Hepatocyte (in vitro differentiated cells): Measurements from ENCODE around the gene RRAGC. TPM values are rescaled to one million over a fixed set of nuclear protein-coding genes. Genes with fewer than 3 reads are reported as not detected.

ENCODE experiments used
- DNase-seq: peaks from one replicate; pipeline ENCODE4 v3.0.0-alpha.2; 2016; ENCODE audit warnings: low spot score
- H2AFZ ChIP-seq: fragments of 200-600 bp; sonication (generic); 2 replicates; pipeline ENCODE4 v1.6.0; 2016; ENCODE audit warnings: antibody characterized with exemption, mild to moderate bottlenecking
- H3K27ac ChIP-seq: fragments of 200-600 bp; sonication (generic); 2 replicates; pipeline ENCODE4 v1.5.1; 2016; ENCODE audit warnings: mild to moderate bottlenecking
- H3K27me3 ChIP-seq: fragments of 200-600 bp; sonication (generic); 2 replicates; pipeline ENCODE4 v1.6.1; 2016
- H3K36me3 ChIP-seq: fragments of 200-600 bp; sonication (generic); replicated peaks from 2 replicates; pipeline ENCODE4 v1.5.1; 2016; ENCODE audit warnings: low read depth; ENCODE audit not compliant: insufficient read depth
- H3K4me1 ChIP-seq: fragments of 200-600 bp; sonication (generic); 2 replicates; pipeline ENCODE4 v1.5.1; 2016; ENCODE audit warnings: mild to moderate bottlenecking, moderate library complexity; ENCODE audit not compliant: insufficient read depth
- H3K4me2 ChIP-seq: fragments of 200-600 bp; sonication (generic); 2 replicates; pipeline ENCODE4 v1.6.0; 2016
- H3K4me3 ChIP-seq: fragments of 200-600 bp; sonication (generic); 2 replicates; pipeline ENCODE4 v1.5.1; 2016; ENCODE audit warnings: mild to moderate bottlenecking
- H3K79me2 ChIP-seq: fragments of 200-600 bp; sonication (generic); 2 replicates; pipeline ENCODE4 v1.6.0; 2017; ENCODE audit warnings: mild to moderate bottlenecking
- H3K9me2 ChIP-seq: fragments of 200-600 bp; sonication (generic); replicated peaks from 2 replicates; pipeline ENCODE4 v1.6.0; 2017; ENCODE audit warnings: mild to moderate bottlenecking; ENCODE audit not compliant: insufficient read depth
- H3K9me3 ChIP-seq: fragments of 200-600 bp; sonication (generic); 2 replicates; pipeline ENCODE4 v1.5.1; 2016; ENCODE audit warnings: low read depth, mild to moderate bottlenecking
- H4K20me1 ChIP-seq: fragments of 200-600 bp; sonication (generic); 2 replicates; pipeline ENCODE4 v1.6.0; 2016; ENCODE audit warnings: mild to moderate bottlenecking; ENCODE audit not compliant: insufficient read depth, poor library complexity, severe bottlenecking
- EZH2 ChIP-seq: fragments of 200-600 bp; sonication (generic); IDR thresholded peaks from 2 replicates; pipeline ENCODE4 v1.6.1; 2016; ENCODE audit warnings: antibody characterized with exemption, mild to moderate bottlenecking, borderline replicate concordance
- EZH2phosphoT487 ChIP-seq: fragments of 200-600 bp; sonication (generic); IDR thresholded peaks from one replicate; pipeline ENCODE4 v1.6.1; 2018; ENCODE audit warnings: antibody characterized with exemption, mild to moderate bottlenecking, low read depth, moderate library complexity; ENCODE audit not compliant: unreplicated experiment, severe bottlenecking
- WGBS: methylation state at CpG from one replicate; pipeline ENCODE4 v1.1.6; 2016; ENCODE audit warnings: low lambda C conversion rate; ENCODE audit errors: missing lambda C conversion rate; 5-methylcytosine and 5-hydroxymethylcytosine counted together
- polyA plus RNA-seq: library from polyadenylated mRNA; unstranded; fragments of >200 nt; fragmentation: Nextera tagmentation; extraction: Ambion mirVana; gene quantifications from 2 replicates; pipeline ENCODE4 v1.2.1, GENCODE V29; 2016
- total RNA-seq: library from RNA; depleted of rRNA; stranded (reverse); fragments of >200 nt; gene quantifications from 2 replicates; pipeline ENCODE4 v1.2.3, GENCODE V29; 2014
- TF ChIP-seq, protein P1 (sequence below): fragments of 200-600 bp; sonication (generic); IDR thresholded peaks from 2 replicates; pipeline ENCODE4 v1.5.1; 2016; ENCODE audit warnings: antibody characterized with exemption, mild to moderate bottlenecking; ENCODE audit not compliant: poor library complexity

The RRAGC gene
- total and polyA plus RNA-seq, 2 experiments from 2014 or later, result 21.7 to 36.6 TPM

DNA sequence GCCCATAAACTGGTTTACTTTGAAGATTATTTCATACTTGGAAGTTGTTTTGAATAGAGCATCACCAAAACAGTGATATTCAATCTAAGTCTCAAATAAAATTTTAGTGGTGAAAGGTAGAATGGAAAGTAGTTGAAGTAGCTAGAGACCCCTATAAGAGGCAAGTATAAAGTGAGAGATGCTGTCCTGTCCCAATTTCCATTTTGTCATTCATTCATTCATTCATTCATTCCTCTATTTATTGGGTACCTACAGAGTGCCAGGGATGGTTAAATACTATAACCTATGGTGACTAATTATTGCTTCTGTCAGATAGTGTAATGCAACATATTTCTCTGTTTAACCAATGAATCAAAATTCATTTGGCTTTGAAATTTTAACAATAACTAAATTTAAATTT is 32.7 kb downstream of the RRAGC start:
- Histone ChIP-seq H2AFZ (no peak overlapping the region), H4K20me1 (no peaks in the 10 kb centered on the region), H3K4me3 (no peak overlapping the region), H3K27me3 (peaks cover 38% of the 10 kb centered on the region), H3K9me3 (no peaks in the 10 kb centered on the region), H3K27ac (no peak overlapping the region), H3K9me2 (no peaks in the 10 kb centered on the region), H3K4me2 (no peak overlapping the region), H3K4me1 (no peaks in the 10 kb centered on the region), H3K79me2 (no peaks in the 10 kb centered on the region), H3K36me3 (no peaks in the 10 kb centered on the region)
- TF ChIP-seq, protein P1, sequence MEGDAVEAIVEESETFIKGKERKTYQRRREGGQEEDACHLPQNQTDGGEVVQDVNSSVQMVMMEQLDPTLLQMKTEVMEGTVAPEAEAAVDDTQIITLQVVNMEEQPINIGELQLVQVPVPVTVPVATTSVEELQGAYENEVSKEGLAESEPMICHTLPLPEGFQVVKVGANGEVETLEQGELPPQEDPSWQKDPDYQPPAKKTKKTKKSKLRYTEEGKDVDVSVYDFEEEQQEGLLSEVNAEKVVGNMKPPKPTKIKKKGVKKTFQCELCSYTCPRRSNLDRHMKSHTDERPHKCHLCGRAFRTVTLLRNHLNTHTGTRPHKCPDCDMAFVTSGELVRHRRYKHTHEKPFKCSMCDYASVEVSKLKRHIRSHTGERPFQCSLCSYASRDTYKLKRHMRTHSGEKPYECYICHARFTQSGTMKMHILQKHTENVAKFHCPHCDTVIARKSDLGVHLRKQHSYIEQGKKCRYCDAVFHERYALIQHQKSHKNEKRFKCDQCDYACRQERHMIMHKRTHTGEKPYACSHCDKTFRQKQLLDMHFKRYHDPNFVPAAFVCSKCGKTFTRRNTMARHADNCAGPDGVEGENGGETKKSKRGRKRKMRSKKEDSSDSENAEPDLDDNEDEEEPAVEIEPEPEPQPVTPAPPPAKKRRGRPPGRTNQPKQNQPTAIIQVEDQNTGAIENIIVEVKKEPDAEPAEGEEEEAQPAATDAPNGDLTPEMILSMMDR, result no peak
- TF ChIP-seq EZH2phosphoT487 (no peak), EZH2 (no peak)
- DNase-seq, result no peak

DNA sequence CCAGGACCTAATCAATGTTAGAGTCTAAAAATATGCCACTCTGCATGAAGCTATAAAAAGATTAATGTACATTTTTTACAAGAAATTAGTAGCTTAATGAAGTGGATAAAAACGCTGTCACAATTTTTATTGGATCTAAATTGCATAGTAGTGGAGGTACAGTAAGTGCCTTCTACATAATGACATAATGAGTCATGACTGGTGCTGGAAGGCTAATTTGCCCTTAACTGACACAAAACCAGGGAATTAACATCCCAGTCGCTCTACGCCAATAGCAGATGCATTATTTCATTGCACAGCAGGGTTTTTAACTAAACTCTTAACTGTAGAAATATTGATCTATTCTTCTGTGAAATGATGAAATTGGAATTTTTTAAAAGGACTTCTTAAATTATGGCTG is 33.3 kb downstream of the RRAGC start:
- Histone ChIP-seq H4K20me1 (no peaks in the 10 kb centered on the region), H3K4me3 (no peak overlapping the region), H3K4me2 (no peak overlapping the region), H2AFZ (no peak overlapping the region), H3K27me3 (peaks cover 45% of the 10 kb centered on the region), H3K79me2 (no peaks in the 10 kb centered on the region), H3K27ac (no peak overlapping the region), H3K4me1 (no peaks in the 10 kb centered on the region), H3K9me2 (no peaks in the 10 kb centered on the region), H3K36me3 (no peaks in the 10 kb centered on the region), H3K9me3 (no peaks in the 10 kb centered on the region)
- WGBS, result 64% methylated on average over 3 of the region's 3 CpGs
- TF ChIP-seq, protein P1, result no peak
- TF ChIP-seq EZH2phosphoT487 (no peak), EZH2 (no peak)
- no peak for DNase-seq

DNA sequence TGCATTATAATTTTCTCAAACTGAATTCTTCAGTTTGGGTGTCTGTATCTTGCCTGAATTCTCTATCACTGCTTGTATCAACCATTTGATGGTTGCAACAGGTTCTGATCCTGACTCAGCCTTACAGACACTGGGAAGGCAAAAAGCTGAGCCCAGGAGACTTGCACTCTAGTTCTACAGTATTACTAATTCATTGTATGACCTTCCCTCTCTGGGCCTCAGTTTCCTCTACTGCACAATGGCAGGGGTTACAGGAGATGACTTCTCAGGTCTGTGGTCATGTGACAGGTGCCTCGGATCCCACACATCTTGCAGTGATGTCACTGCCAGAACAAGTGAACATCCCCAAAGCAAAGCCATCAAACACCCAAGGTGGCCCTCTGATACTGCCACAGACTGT is 38.7 kb downstream of the RRAGC start:
- no peak overlapping the region for H3K27ac ChIP-seq
- no peak for DNase-seq
- H3K4me1 ChIP-seq, result peaks cover 14% of the 10 kb centered on the region
- no peaks in the 10 kb centered on the region for H3K79me2 ChIP-seq
- H4K20me1 ChIP-seq, result no peaks in the 10 kb centered on the region
- no peak overlapping the region for H3K4me3 ChIP-seq
- H3K27me3 ChIP-seq, result peaks cover 51% of the 10 kb centered on the region
- no peak overlapping the region for H3K4me2 ChIP-seq
- no peaks in the 10 kb centered on the region for H3K9me2 ChIP-seq
- no peak overlapping the region for H2AFZ ChIP-seq
- no peaks in the 10 kb centered on the region for H3K9me3 ChIP-seq
- H3K36me3 ChIP-seq, result no peaks in the 10 kb centered on the region
- 77% methylated on average over 1 of the region's 1 CpG for WGBS
- TF ChIP-seq EZH2 (no peak), EZH2phosphoT487 (no peak)
- TF ChIP-seq, protein P1, result no peak

DNA sequence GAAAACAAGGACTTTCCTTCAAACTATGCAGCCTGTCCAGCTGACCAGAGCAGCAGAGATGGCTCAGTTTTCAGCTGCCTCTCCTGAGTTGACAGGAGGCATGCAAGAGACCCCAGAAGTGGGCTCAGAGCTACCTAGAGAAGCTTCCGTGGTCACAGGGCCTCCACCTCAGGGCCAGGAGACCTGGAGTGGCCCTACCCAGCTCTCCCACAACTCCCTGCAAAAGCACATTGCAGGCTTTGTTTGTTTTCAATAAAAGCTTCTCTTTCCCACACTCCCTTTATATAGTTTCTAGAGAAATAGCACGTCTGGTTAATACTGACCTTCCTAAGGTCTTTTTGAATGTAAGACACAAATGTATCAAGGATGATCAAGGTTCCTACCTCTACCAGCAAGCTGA is 40.1 kb downstream of the RRAGC start:
- peaks cover 57% of the 10 kb centered on the region for H3K27me3 ChIP-seq
- no peak for DNase-seq
- peaks cover 14% of the 10 kb centered on the region for H3K4me1 ChIP-seq
- H3K79me2 ChIP-seq, result no peaks in the 10 kb centered on the region
- no peaks in the 10 kb centered on the region for H3K9me3 ChIP-seq
- H3K27ac ChIP-seq, result no peak overlapping the region
- no peak for TF ChIP-seq EZH2
- TF ChIP-seq EZH2phosphoT487, result no peak
- TF ChIP-seq, protein P1, result no peak
- no peaks in the 10 kb centered on the region for H3K36me3 ChIP-seq
- no peaks in the 10 kb centered on the region for H3K9me2 ChIP-seq
- no peak overlapping the region for H3K4me2 ChIP-seq
- H4K20me1 ChIP-seq, result no peaks in the 10 kb centered on the region
- 57% methylated on average over 2 of the region's 2 CpGs for WGBS
- H3K4me3 ChIP-seq, result no peak overlapping the region
- H2AFZ ChIP-seq, result no peak overlapping the region
